ENCODE results near the gene CLIP1. TPM values are rescaled to one million over a fixed set of nuclear protein-coding genes. Genes with fewer than 3 reads are reported as not detected.
"Not testable (repeated sequence)": the region's sequence is repeated elsewhere in the genome, so short reads cannot be mapped to it uniquely, and the experiment has no call there.

Gene CLIP1
- total RNA-seq, 4 donors from 2014 or later: 55.7 to 167 (median 86.0) TPM

DNA sequence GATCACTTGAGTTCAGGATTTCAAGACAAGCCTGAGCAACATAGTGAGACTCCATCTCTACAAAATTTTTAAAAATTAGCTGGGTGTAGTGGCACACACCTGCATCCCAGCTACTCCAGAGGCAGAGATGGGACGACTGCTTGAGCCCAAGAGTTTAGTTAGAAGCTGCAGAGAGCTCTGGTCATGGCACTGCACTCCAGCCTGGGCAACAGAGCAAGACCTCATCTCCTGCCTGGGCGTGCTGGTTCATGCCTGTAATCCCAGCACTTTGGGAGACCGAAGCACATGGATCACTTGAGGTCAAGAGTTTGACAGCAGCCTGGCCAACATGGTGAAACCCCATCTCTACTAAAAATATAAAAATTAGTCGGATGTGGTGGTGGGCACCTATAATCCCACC lies 20.2 kb downstream of the CLIP1 start:
- no peak overlapping the region for H3K4me3 ChIP-seq
- no peaks in the 10 kb centered on the region for H3K36me3 ChIP-seq
- H3K9me3 ChIP-seq: no peaks in the 10 kb centered on the region
- no peaks in the 10 kb centered on the region for H3K27me3 ChIP-seq
- no peak for DNase-seq
- no peak for TF ChIP-seq POLR2A (IDR thresholded peaks at IDR 0.05)
- TF ChIP-seq, protein P1, sequence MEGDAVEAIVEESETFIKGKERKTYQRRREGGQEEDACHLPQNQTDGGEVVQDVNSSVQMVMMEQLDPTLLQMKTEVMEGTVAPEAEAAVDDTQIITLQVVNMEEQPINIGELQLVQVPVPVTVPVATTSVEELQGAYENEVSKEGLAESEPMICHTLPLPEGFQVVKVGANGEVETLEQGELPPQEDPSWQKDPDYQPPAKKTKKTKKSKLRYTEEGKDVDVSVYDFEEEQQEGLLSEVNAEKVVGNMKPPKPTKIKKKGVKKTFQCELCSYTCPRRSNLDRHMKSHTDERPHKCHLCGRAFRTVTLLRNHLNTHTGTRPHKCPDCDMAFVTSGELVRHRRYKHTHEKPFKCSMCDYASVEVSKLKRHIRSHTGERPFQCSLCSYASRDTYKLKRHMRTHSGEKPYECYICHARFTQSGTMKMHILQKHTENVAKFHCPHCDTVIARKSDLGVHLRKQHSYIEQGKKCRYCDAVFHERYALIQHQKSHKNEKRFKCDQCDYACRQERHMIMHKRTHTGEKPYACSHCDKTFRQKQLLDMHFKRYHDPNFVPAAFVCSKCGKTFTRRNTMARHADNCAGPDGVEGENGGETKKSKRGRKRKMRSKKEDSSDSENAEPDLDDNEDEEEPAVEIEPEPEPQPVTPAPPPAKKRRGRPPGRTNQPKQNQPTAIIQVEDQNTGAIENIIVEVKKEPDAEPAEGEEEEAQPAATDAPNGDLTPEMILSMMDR (IDR thresholded peaks at IDR 0.05): no peak
- no peak overlapping the region for H3K27ac ChIP-seq
- peaks cover 0 to 25% (median 3%) of the 10 kb centered on the region in 4 donors for H3K4me1 ChIP-seq

DNA sequence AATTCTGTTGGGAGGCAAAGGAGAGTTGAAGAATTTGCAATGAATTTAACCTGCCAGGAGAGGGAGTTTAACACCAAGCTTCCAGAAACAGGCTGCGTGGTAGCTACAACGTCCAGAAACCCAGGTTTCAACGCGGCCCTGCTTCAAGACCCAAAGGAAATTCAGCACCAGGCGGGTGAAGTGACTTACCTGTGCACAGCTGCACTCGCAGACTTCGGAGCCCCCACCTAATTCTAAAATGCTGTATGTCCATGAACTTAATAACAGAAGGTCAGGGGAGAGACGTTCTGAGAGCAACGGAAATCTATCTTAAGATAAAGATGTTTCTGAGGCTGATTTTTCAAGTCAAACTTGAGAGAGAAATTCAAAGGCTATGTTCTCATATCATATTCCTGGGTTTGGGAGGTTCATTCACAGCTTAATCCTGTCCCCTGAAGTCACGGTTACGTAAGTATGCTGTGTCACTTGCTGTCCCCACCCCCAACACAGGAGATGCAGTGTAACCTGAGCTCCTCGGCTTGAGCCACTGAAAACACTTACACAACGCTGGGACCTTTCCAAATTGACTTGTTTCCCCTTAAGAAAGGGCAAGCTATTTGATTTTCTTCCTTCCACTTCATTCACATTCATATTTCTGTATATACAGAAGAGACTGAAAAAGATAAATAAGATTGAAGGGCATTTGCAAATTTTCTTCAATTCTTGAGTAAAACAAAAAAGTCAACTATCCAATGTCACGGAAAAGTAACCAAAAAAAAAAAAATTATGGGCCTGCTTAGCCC lies 22.7 kb downstream of the CLIP1 start:
- TF ChIP-seq, protein P1 (IDR thresholded peaks at IDR 0.05): peak; percentile 43 to 80 (median 74)
- no peak for TF ChIP-seq POLR2A (IDR thresholded peaks at IDR 0.05)
- H3K27me3 ChIP-seq: no peaks in the 10 kb centered on the region
- H3K9me3 ChIP-seq: no peaks in the 10 kb centered on the region
- H3K4me3 ChIP-seq: no peak overlapping the region
- H3K36me3 ChIP-seq: no peaks in the 10 kb centered on the region
- DNase-seq: peak; percentile 53 to 79 (median 56)
- peaks cover 0 to 9% (median 3%) of the 10 kb centered on the region in 4 donors for H3K4me1 ChIP-seq
- H3K27ac ChIP-seq: peak overlapping the region; percentile 49 to 89 (median 69)

DNA sequence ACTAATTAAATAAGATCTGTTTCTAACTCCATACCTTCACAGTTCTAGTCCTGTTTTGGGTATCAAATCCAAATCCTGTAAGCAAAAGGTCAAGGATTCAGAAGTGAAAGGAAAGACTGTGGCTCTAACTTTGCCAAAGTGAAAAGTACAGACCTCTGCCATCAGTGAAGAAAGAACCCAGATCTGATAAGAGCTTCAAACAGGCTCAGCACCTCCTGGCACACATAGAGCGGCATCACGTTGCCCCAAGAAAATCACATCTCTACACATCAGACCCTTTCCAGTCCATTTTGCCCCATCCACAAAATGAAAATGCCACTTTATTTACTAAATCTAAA lies 23.2 kb downstream of the CLIP1 start:
- Histone ChIP-seq H3K4me3 (no peak overlapping the region), H3K36me3 (no peaks in the 10 kb centered on the region), H3K27me3 (no peaks in the 10 kb centered on the region), H3K27ac (peak overlapping the region in 3 of 4 donors; percentile 49 to 89 (median 61)), H3K9me3 (no peaks in the 10 kb centered on the region), H3K4me1 (peaks cover 0 to 9% (median 3%) of the 10 kb centered on the region in 4 donors)
- TF ChIP-seq POLR2A (IDR thresholded peaks at IDR 0.05): no peak
- TF ChIP-seq, protein P1 (IDR thresholded peaks at IDR 0.05): no peak
- no peak for DNase-seq

DNA sequence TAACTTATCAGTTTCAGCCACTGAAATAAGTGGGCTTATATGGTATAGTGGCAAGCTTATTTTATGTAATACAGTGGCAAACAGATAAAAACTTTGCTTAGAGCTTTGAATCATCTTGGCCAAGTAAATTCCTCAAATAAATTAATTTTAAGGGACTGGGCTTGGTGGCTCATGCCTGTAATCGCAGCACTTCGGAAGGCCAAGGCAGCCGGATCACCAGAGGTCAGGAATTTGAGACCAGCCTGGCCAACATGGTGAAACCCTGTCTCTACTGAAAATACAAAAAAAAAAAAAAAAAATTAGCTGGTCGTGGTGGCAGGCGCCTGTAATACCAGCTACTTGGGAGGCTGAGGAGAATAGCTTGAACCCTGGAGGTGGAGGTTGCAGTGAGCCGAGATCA lies 24.5 kb downstream of the CLIP1 start:
- not testable (repeated sequence) for H3K4me3 ChIP-seq, H3K36me3 ChIP-seq, H3K4me1 ChIP-seq, H3K9me3 ChIP-seq, H3K27me3 ChIP-seq, H3K27ac ChIP-seq
- DNase-seq: peak in 1 of 3 donors; percentile 15

DNA sequence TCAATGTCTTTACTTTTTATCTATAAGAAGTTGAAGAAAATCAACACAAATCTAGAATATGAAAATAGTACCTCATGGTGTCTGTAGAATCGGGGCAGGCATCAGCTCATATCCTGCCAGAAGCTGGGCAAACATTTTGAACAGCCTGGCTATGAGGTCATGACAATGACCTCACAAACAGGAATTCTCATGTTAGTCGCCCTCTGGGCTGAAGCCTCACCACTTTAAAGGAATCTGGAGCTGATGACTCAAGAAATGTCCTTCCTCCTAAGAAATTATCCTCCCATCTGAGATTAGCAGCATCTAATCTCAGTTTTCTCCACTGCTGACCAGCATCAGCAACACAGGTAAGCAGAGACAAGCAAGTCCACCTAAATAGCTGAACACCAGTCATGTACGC lies 27.1 kb downstream of the CLIP1 start:
- H3K27me3 ChIP-seq: no peaks in the 10 kb centered on the region
- DNase-seq: no peak
- H3K27ac ChIP-seq: no peak overlapping the region
- H3K9me3 ChIP-seq: no peaks in the 10 kb centered on the region
- no peak overlapping the region for H3K4me3 ChIP-seq
- TF ChIP-seq POLR2A (IDR thresholded peaks at IDR 0.05): no peak
- TF ChIP-seq, protein P1 (IDR thresholded peaks at IDR 0.05): no peak
- H3K36me3 ChIP-seq: no peaks in the 10 kb centered on the region
- H3K4me1 ChIP-seq: peaks cover 0 to 8% (median 2%) of the 10 kb centered on the region in 4 donors

DNA sequence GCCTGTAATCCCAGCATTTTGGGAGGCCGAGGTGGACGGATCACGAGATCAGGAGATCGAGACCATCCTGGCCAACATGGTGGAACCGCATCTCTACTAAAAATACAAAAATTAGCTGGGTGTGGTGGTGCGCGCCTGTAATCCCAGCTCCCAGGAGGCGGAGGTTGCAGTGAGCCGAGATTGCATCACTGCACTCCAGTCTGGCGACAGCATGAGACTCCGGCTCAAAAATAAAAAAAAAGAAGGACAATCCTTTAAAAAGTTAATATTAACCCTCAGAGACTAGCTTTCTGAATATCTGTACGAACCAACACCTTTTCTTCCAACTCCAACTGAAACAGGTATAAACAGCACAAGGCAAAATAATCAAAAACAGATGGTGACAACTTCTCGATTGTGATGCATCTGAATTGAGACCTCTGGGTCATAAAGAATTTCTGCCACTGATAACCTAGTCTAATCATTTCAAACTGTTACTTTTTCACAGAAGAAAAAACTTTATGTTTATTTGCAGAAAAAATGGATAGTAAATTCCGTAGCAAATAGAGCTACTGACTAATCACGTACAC lies 27.8 kb downstream of the CLIP1 start:
- H3K4me1 ChIP-seq: peaks cover 0 to 2% (median 0%) of the 10 kb centered on the region in 4 donors
- no peak overlapping the region for H3K27ac ChIP-seq
- DNase-seq: no peak
- no peaks in the 10 kb centered on the region for H3K27me3 ChIP-seq
- H3K36me3 ChIP-seq: no peaks in the 10 kb centered on the region
- H3K4me3 ChIP-seq: no peak overlapping the region
- TF ChIP-seq, protein P1 (IDR thresholded peaks at IDR 0.05): no peak
- no peak for TF ChIP-seq POLR2A (IDR thresholded peaks at IDR 0.05)
- no peaks in the 10 kb centered on the region for H3K9me3 ChIP-seq

Data from Peyer's patch (tissue), 4 donors.